Measurements from ENCODE around the gene RNASET2. TPM values are rescaled to one million over a fixed set of nuclear protein-coding genes. Genes with fewer than 3 reads are reported as not detected.

RNASET2 gene
- total and polyA plus RNA-seq, 2 experiments from 2014 or later = 144 to 266 TPM

DNA sequence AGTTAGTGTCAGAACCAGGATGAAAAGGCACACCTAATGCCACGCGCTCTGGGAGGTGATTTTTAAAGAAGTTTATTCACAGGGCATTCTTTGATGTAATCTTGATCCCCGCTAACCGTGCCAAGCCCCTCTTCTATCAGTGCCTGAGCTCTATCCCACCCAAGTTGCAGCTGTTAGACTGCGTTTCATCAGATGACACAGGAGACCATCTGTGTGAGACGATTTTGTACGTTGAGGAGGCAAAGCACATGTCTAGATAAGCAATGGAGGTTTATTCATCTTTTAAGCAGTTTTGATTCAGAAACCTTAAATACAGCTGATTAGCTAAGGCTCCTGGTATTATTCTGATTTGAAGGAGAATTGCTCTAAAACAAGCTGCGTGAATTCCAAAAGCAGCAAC, 18.6 kb downstream of the RNASET2 start:
- 61% methylated on average over 8 of the region's 8 CpGs for WGBS (ENCODE audit: low lambda C conversion rate, missing lambda C conversion rate)
- Histone ChIP-seq H3K36me3 (replicated peaks; ENCODE audit: insufficient read depth, low read depth) (no peaks in the 10 kb centered on the region), H3K79me2 (no peaks in the 10 kb centered on the region)

DNA sequence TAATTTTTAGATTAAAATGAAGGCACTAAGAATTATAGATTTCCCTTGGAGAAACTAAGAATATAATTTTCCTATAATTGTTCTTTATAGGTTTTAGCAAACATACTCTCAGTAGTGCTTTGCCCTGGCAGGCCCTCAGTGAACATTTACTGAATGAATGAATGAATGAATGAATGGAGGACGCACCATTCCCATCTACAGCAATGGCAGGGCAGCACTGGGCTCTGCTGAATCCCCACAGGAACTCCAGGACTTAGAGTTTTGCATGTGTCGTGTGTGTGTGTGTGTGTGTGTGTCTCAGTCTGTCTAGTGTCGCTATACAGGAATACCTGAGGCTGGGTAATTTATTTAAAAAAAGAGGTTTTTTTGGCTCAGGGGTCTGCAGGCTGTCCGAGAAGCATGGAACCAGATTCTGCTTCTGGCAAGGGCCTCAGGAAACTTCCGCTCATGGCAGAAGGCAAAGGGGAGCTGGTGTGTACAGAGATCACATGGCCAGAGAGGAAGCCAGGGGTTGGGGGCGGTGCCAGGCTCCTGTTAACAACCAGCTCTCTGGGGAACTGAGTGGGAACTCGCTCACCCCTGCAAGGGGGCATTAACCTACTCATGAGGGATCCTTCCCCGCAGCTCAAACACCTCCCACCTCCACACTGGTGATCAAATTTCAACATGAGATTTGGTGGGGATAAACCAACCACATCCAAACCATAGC, 20.1 kb downstream of the RNASET2 start:
- Histone ChIP-seq H3K79me2 (no peaks in the 10 kb centered on the region), H3K4me3 (no peak overlapping the region), H3K9me2 (replicated peaks; ENCODE audit: insufficient read depth) (no peaks in the 10 kb centered on the region), H3K9me3 (ENCODE audit: low read depth) (no peaks in the 10 kb centered on the region), H3K36me3 (replicated peaks; ENCODE audit: insufficient read depth, low read depth) (no peaks in the 10 kb centered on the region), H4K20me1 (ENCODE audit: insufficient read depth, poor library complexity, severe bottlenecking) (no peaks in the 10 kb centered on the region), H3K4me2 (no peak overlapping the region), H3K27ac (no peak overlapping the region), H3K27me3 (no peaks in the 10 kb centered on the region), H3K4me1 (ENCODE audit: insufficient read depth) (no peaks in the 10 kb centered on the region), H2AFZ (no peak overlapping the region)
- WGBS (ENCODE audit: low lambda C conversion rate, missing lambda C conversion rate) = 73% methylated on average over 8 of the region's 8 CpGs
- TF ChIP-seq, protein P1, sequence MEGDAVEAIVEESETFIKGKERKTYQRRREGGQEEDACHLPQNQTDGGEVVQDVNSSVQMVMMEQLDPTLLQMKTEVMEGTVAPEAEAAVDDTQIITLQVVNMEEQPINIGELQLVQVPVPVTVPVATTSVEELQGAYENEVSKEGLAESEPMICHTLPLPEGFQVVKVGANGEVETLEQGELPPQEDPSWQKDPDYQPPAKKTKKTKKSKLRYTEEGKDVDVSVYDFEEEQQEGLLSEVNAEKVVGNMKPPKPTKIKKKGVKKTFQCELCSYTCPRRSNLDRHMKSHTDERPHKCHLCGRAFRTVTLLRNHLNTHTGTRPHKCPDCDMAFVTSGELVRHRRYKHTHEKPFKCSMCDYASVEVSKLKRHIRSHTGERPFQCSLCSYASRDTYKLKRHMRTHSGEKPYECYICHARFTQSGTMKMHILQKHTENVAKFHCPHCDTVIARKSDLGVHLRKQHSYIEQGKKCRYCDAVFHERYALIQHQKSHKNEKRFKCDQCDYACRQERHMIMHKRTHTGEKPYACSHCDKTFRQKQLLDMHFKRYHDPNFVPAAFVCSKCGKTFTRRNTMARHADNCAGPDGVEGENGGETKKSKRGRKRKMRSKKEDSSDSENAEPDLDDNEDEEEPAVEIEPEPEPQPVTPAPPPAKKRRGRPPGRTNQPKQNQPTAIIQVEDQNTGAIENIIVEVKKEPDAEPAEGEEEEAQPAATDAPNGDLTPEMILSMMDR (IDR thresholded peaks at IDR 0.05; ENCODE audit: poor library complexity) = no peak
- no peak for TF ChIP-seq EZH2 (IDR thresholded peaks at IDR 0.05; ENCODE audit: borderline replicate concordance)
- no peak for TF ChIP-seq EZH2phosphoT487 (IDR thresholded peaks at IDR 0.05; ENCODE audit: low read depth, severe bottlenecking, unreplicated experiment)
- DNase-seq (ENCODE audit: low spot score) = no peak

More for the DNA sequence above, 18.6 kb downstream of the RNASET2 start:
- TF ChIP-seq, protein P1 (IDR thresholded peaks at IDR 0.05; ENCODE audit: poor library complexity) = no peak
- no peak for TF ChIP-seq EZH2 (IDR thresholded peaks at IDR 0.05; ENCODE audit: borderline replicate concordance)
- no peak for TF ChIP-seq EZH2phosphoT487 (IDR thresholded peaks at IDR 0.05; ENCODE audit: low read depth, severe bottlenecking, unreplicated experiment)
- no peak overlapping the region for H2AFZ ChIP-seq
- no peak overlapping the region for H3K27ac ChIP-seq
- no peaks in the 10 kb centered on the region for H4K20me1 ChIP-seq (ENCODE audit: insufficient read depth, poor library complexity, severe bottlenecking)
- H3K9me2 ChIP-seq (replicated peaks; ENCODE audit: insufficient read depth) = no peaks in the 10 kb centered on the region
- no peaks in the 10 kb centered on the region for H3K9me3 ChIP-seq (ENCODE audit: low read depth)
- H3K4me2 ChIP-seq = no peak overlapping the region
- H3K4me3 ChIP-seq = no peak overlapping the region
- no peaks in the 10 kb centered on the region for H3K4me1 ChIP-seq (ENCODE audit: insufficient read depth)
- DNase-seq (ENCODE audit: low spot score) = no peak
- no peaks in the 10 kb centered on the region for H3K27me3 ChIP-seq

DNA sequence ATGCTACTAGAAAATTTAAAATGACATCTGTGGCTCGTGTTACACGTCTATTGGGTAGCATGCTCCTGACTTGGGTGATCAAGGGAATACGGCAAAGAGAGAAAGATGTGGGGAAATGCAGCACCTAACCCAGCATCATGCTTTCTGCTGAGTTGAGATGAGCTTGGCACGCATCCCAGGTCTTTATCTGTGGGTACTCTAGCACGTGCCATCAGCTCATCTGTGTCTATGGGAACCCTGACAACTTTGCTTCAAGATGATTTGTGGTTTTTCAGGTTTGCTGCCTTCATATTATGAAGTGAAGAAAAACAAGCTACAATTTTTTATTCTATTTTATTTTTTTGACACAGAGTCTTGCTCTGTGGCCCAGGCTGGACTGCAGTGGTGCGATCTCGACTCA, 21.0 kb downstream of the RNASET2 start:
- TF ChIP-seq, protein P1 (IDR thresholded peaks at IDR 0.05; ENCODE audit: poor library complexity) = no peak
- TF ChIP-seq EZH2phosphoT487 (IDR thresholded peaks at IDR 0.05; ENCODE audit: low read depth, severe bottlenecking, unreplicated experiment) = no peak
- no peak for TF ChIP-seq EZH2 (IDR thresholded peaks at IDR 0.05; ENCODE audit: borderline replicate concordance)
- no peak for DNase-seq (ENCODE audit: low spot score)
- H3K4me1 ChIP-seq (ENCODE audit: insufficient read depth) = no peaks in the 10 kb centered on the region
- no peaks in the 10 kb centered on the region for H3K79me2 ChIP-seq
- H3K9me2 ChIP-seq (replicated peaks; ENCODE audit: insufficient read depth) = no peaks in the 10 kb centered on the region
- no peak overlapping the region for H3K4me2 ChIP-seq
- no peak overlapping the region for H3K27ac ChIP-seq
- H3K4me3 ChIP-seq = no peak overlapping the region
- H2AFZ ChIP-seq = no peak overlapping the region
- H3K27me3 ChIP-seq = no peaks in the 10 kb centered on the region
- H4K20me1 ChIP-seq (ENCODE audit: insufficient read depth, poor library complexity, severe bottlenecking) = no peaks in the 10 kb centered on the region
- H3K9me3 ChIP-seq (ENCODE audit: low read depth) = no peaks in the 10 kb centered on the region
- no peaks in the 10 kb centered on the region for H3K36me3 ChIP-seq (replicated peaks; ENCODE audit: insufficient read depth, low read depth)
- 87% methylated on average over 7 of the region's 7 CpGs for WGBS (ENCODE audit: low lambda C conversion rate, missing lambda C conversion rate)

Measured in hepatocyte (in vitro differentiated cells).